GM13977 (cell line): Measurements from ENCODE around the gene AFAP1L2.

Experiments
- DNase-seq: peaks from one replicate; pipeline ENCODE4 v3.0.0; 2012; ENCODE audit warnings: low spot score
- CTCF ChIP-seq: IDR thresholded peaks from 2 replicates; pipeline ENCODE4 v1.5.1; 2012; ENCODE audit warnings: mild to moderate bottlenecking, control low read depth; ENCODE audit not compliant: insufficient read depth; ENCODE audit errors: extremely low read depth, missing control alignments
- in situ Hi-C: fragments of 300-500 bp; cut with MboI; formaldehyde crosslinking; loops from one replicate; pipeline ENCODE4 v1.12.0; 2022; ENCODE audit warnings: low sequenced_read_pairs, low pct_unique_long_range_greater_than_20kb, mixed read lengths, inconsistent platforms; ENCODE audit not compliant: unreplicated experiment

Gene AFAP1L2

GRCh38 chr10:114327537-114328440 lies 76.5 kb downstream of the AFAP1L2 start:
- in situ Hi-C loops, result no loop called here
- DNase-seq, result no peak
- no peak for TF ChIP-seq CTCF

- TF ChIP-seq CTCF, result no peak
- in situ Hi-C loops, result no loop called here
- DNase-seq, result no peak
These were observed 77.5 kb downstream of the AFAP1L2 start for GRCh38 chr10:114326795-114327194.

- no peak for TF ChIP-seq CTCF
- DNase-seq, result no peak
- in situ Hi-C loops, result no loop called here
These were observed 81.3 kb downstream of the AFAP1L2 start for GRCh38 chr10:114323023-114323422.

- in situ Hi-C loops, result no loop called here
- DNase-seq, result no peak
These were observed 82.0 kb downstream of the AFAP1L2 start for GRCh38 chr10:114322344-114322743.

GRCh38 chr10:114320249-114321116 lies 83.8 kb downstream of the AFAP1L2 start:
- no peak for DNase-seq
- in situ Hi-C loops, result no loop called here
- no peak for TF ChIP-seq CTCF

More at GRCh38 chr10:114322344-114322743, 82.0 kb downstream of the AFAP1L2 start:
- no peak for TF ChIP-seq CTCF

- in situ Hi-C loops, result no loop called here
- TF ChIP-seq CTCF, result no peak
- DNase-seq, result no peak
These were observed 84.7 kb downstream of the AFAP1L2 start for GRCh38 chr10:114319406-114320248.
